H9 (cell line): Measurements from ENCODE around the gene PEX26. TPM values are rescaled to one million over a fixed set of nuclear protein-coding genes. Genes with fewer than 3 reads are reported as not detected.

Experiments used
- DNase-seq: peaks from one replicate; pipeline ENCODE4 v3.0.0-alpha.2; 2017
- H2AFZ ChIP-seq: one replicate; pipeline ENCODE4 v1.6.1; 2013; ENCODE audit warnings: mild to moderate bottlenecking, low read length, control low read depth, moderate library complexity
- H2AK5ac ChIP-seq: 2 replicates; pipeline ENCODE4 v1.6.1; 2013; ENCODE audit warnings: low read length, control low read depth, mixed read lengths; ENCODE audit not compliant: insufficient read length
- H2BK120ac ChIP-seq: one replicate; pipeline ENCODE4 v1.6.1; 2013; ENCODE audit warnings: low read depth, mild to moderate bottlenecking, low read length, control low read depth, inconsistent platforms; ENCODE audit not compliant: poor library complexity, severe bottlenecking
- H2BK12ac ChIP-seq: 2 replicates; pipeline ENCODE4 v1.6.1; 2013; ENCODE audit warnings: low read length, control low read depth, mixed read lengths, low read depth; ENCODE audit not compliant: insufficient read length
- H2BK15ac ChIP-seq: 2 replicates; pipeline ENCODE4 v1.6.1; 2013; ENCODE audit warnings: low read depth, low read length, control low read depth
- H2BK20ac ChIP-seq: one replicate; pipeline ENCODE4 v1.6.1; 2013; ENCODE audit warnings: low read depth, mild to moderate bottlenecking, low read length, control low read depth, inconsistent platforms; ENCODE audit not compliant: poor library complexity, severe bottlenecking
- H2BK5ac ChIP-seq: 2 replicates; pipeline ENCODE4 v1.6.1; 2013; ENCODE audit warnings: low read length, control low read depth, mixed read lengths; ENCODE audit not compliant: insufficient read length
- H3K14ac ChIP-seq: 2 replicates; pipeline ENCODE4 v1.6.1; 2013; ENCODE audit warnings: low read length, control low read depth; ENCODE audit not compliant: insufficient read depth
- H3K18ac ChIP-seq: 2 replicates; pipeline ENCODE4 v1.6.1; 2013; ENCODE audit warnings: low read depth, mild to moderate bottlenecking, mixed read lengths, low read length, control low read depth; ENCODE audit not compliant: insufficient read length
- H3K23ac ChIP-seq: 2 replicates; pipeline ENCODE4 v1.6.1; 2013; ENCODE audit warnings: low read length, control low read depth, mixed read lengths, low read depth; ENCODE audit not compliant: insufficient read length
- H3K23me2 ChIP-seq: 2 replicates; pipeline ENCODE4 v1.6.1; 2013; ENCODE audit warnings: low read depth, mild to moderate bottlenecking, mixed read lengths, low read length, control low read depth; ENCODE audit not compliant: insufficient read length, poor library complexity, severe bottlenecking
- H3K27ac ChIP-seq: 2 replicates; pipeline ENCODE4 v1.5.1; 2013; ENCODE audit warnings: low read length, control low read depth, mixed read lengths, low read depth; ENCODE audit not compliant: insufficient read length
- H3K27me3 ChIP-seq: 2 replicates; pipeline ENCODE4 v1.6.1; 2013; ENCODE audit warnings: low read length, control low read depth, inconsistent platforms; ENCODE audit not compliant: insufficient read depth
- H3K4ac ChIP-seq: 2 replicates; pipeline ENCODE4 v1.6.1; 2013; ENCODE audit warnings: low read depth, mild to moderate bottlenecking, control low read depth, inconsistent platforms, low read length, moderate library complexity
- H3K4me1 ChIP-seq: 2 replicates; pipeline ENCODE4 v1.6.1; 2013; ENCODE audit warnings: low read length, control low read depth, inconsistent platforms; ENCODE audit not compliant: insufficient read depth
- H3K4me2 ChIP-seq: 2 replicates; pipeline ENCODE4 v1.6.1; 2013; ENCODE audit warnings: low read length, control low read depth, mixed read lengths; ENCODE audit not compliant: insufficient read length, insufficient read depth
- H3K56ac ChIP-seq: 2 replicates; pipeline ENCODE4 v1.6.1; 2013; ENCODE audit warnings: low read depth, mild to moderate bottlenecking, mixed read lengths, low read length, control low read depth; ENCODE audit not compliant: insufficient read length
- H3K79me1 ChIP-seq: 2 replicates; pipeline ENCODE4 v1.6.1; 2013; ENCODE audit warnings: low read depth, mild to moderate bottlenecking, moderate library complexity, low read length, control low read depth, inconsistent platforms; ENCODE audit not compliant: insufficient read depth, poor library complexity, severe bottlenecking
- H3K79me2 ChIP-seq: 2 replicates; pipeline ENCODE4 v1.6.1; 2013; ENCODE audit warnings: low read length, control low read depth, inconsistent platforms; ENCODE audit not compliant: insufficient read depth
- H3K9ac ChIP-seq: 2 replicates; pipeline ENCODE4 v1.6.1; 2013; ENCODE audit warnings: low read length, control low read depth, mixed read lengths; ENCODE audit not compliant: insufficient read length; ENCODE audit errors: extremely low read depth
- H3K9me3 ChIP-seq: one replicate; pipeline ENCODE4 v1.6.1; 2013; ENCODE audit warnings: low read depth, low read length, inconsistent platforms; ENCODE audit not compliant: control insufficient read depth
- H3T11ph ChIP-seq: one replicate; pipeline ENCODE4 v1.6.1; 2013; ENCODE audit warnings: mild to moderate bottlenecking, low read length, control low read depth, inconsistent platforms
- H4K20me1 ChIP-seq: one replicate; pipeline ENCODE4 v1.6.1; 2013; ENCODE audit not compliant: control insufficient read depth, insufficient read length, insufficient read depth
- H4K5ac ChIP-seq: 2 replicates; pipeline ENCODE4 v1.6.1; 2013; ENCODE audit warnings: low read depth, mild to moderate bottlenecking, mixed read lengths, low read length, control low read depth; ENCODE audit not compliant: insufficient read length
- H4K8ac ChIP-seq: replicated peaks from 2 replicates; pipeline ENCODE4 v1.6.1; 2013; ENCODE audit warnings: low read length, control low read depth, mixed read lengths, low read depth; ENCODE audit not compliant: insufficient read length
- H4K91ac ChIP-seq: 2 replicates; pipeline ENCODE4 v1.6.1; 2013; ENCODE audit warnings: low read depth, mild to moderate bottlenecking, moderate library complexity, mixed read lengths, low read length, control low read depth; ENCODE audit not compliant: insufficient read length
- H3K27ac Mint-ChIP-seq, 3 experiments: 2 replicates in 2 of 3; 3 replicates in 1 of 3; pipeline ENCODE4 v1.8.0; 2020 to 2021; ENCODE audit warnings: mixed read lengths in 3 of 3, mild to moderate bottlenecking in 1 of 3, moderate library complexity in 1 of 3
- H3K27me3 Mint-ChIP-seq: 2 replicates; pipeline ENCODE4 v1.8.0; 2021; ENCODE audit warnings: low read depth, mild to moderate bottlenecking, moderate library complexity, mixed read lengths
- H3K36me3 Mint-ChIP-seq, 3 experiments: 2 replicates in 2 of 3; 3 replicates in 1 of 3; pipeline ENCODE4 v1.8.0; 2020 to 2021; ENCODE audit warnings: low read depth in 3 of 3, mixed read lengths in 3 of 3; ENCODE audit not compliant: insufficient read depth in 1 of 3
- H3K4me1 Mint-ChIP-seq, 2 experiments: 2 replicates each; pipeline ENCODE4 v1.8.0; 2020; ENCODE audit warnings: mixed read lengths in 2 of 2
- H3K4me3 Mint-ChIP-seq, 2 experiments: 2 replicates in 1 of 2; 3 replicates in 1 of 2; pipeline ENCODE4 v1.8.0; 2020 to 2021; ENCODE audit warnings: mild to moderate bottlenecking in 2 of 2, mixed read lengths in 2 of 2, moderate library complexity in 1 of 2
- H3K9me3 Mint-ChIP-seq, 2 experiments: 2 replicates in 1 of 2; 3 replicates in 1 of 2; pipeline ENCODE4 v1.8.0; 2020; ENCODE audit warnings: mild to moderate bottlenecking in 2 of 2, mixed read lengths in 2 of 2, moderate library complexity in 1 of 2
- WGBS: extraction: QIAGEN DNeasy Blood & Tissue Kit; methylation state at CpG from one replicate; pipeline ENCODE4 v1.1.7; 2013; ENCODE audit warnings: missing lambda C conversion rate, low lambda C conversion rate, mixed read lengths; ENCODE audit not compliant: insufficient read length; ENCODE audit errors: extremely low coverage; 5-methylcytosine and 5-hydroxymethylcytosine counted together
- total RNA-seq: library from RNA; stranded (reverse); gene quantifications from 2 replicates; pipeline ENCODE4 v1.2.1, GENCODE V29; 2021
- TF ChIP-seq, protein P1 (sequence below): fragments of 200-600 bp; sonication (generic); conservative IDR thresholded peaks from 3 replicates; pipeline ENCODE4 v1.8.0; 2021; ENCODE audit warnings: antibody characterized with exemption, mild to moderate bottlenecking

Gene PEX26
- total RNA-seq, 1 experiment from 2014 or later = 35.4 TPM

DNA sequence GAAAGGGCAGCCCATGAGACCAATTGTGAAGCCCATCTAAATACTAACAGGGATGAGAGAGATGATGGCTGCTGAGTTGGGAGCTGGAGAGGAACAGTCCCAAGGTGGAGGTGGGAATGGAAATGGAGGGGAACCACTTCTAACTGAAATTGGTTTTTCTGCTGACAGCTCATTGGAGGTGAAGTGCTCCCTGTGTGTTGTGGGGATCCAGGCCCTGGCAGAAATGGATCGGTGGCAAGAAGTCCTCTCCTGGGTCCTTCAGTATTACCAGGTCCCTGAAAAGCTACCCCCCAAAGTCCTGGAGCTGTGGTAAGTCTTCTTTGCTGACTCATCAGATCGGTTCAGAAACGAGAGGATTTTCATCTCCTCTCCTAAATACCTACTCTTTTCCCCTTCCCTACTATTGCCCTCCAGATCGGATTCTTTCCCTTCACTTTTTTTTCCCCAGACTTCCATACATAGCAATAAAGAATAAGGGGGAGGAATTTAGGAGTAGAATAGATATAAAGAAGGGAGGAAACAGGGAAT, 2.0 kb downstream of the PEX26 start:
- Histone ChIP-seq H3K4ac (no peak overlapping the region), H2BK20ac (no peak overlapping the region), H3K23me2 (peaks cover 5% of the 10 kb centered on the region), H3K18ac (no peak overlapping the region), H3K9me3 (no peaks in the 10 kb centered on the region), H2BK12ac (no peak overlapping the region), H4K91ac (no peak overlapping the region), H3K9ac (no peak overlapping the region), H3K79me2 (no peaks in the 10 kb centered on the region), H3K27ac (no peak overlapping the region), H2BK15ac (no peak overlapping the region), H3T11ph (no peak overlapping the region), H3K23ac (no peak overlapping the region), H3K14ac (no peak overlapping the region), H2BK5ac (no peak overlapping the region), H2BK120ac (no peak overlapping the region), H3K27me3 (no peaks in the 10 kb centered on the region), H3K79me1 (no peaks in the 10 kb centered on the region), H2AK5ac (no peak overlapping the region), H4K5ac (no peak overlapping the region), H2AFZ (no peak overlapping the region), H4K20me1 (no peaks in the 10 kb centered on the region), H3K56ac (no peak overlapping the region), H3K4me1 (no peaks in the 10 kb centered on the region), H3K4me2 (no peak overlapping the region), H4K8ac (no peak overlapping the region)
- no peak for DNase-seq
- peaks cover 15 to 17% of the 10 kb centered on the region in 2 experiments for H3K4me1 Mint-ChIP-seq
- H3K4me3 Mint-ChIP-seq = peak overlapping the region; percentile 52 to 97; a peak in 3 of 5 replicates
- TF ChIP-seq, protein P1, sequence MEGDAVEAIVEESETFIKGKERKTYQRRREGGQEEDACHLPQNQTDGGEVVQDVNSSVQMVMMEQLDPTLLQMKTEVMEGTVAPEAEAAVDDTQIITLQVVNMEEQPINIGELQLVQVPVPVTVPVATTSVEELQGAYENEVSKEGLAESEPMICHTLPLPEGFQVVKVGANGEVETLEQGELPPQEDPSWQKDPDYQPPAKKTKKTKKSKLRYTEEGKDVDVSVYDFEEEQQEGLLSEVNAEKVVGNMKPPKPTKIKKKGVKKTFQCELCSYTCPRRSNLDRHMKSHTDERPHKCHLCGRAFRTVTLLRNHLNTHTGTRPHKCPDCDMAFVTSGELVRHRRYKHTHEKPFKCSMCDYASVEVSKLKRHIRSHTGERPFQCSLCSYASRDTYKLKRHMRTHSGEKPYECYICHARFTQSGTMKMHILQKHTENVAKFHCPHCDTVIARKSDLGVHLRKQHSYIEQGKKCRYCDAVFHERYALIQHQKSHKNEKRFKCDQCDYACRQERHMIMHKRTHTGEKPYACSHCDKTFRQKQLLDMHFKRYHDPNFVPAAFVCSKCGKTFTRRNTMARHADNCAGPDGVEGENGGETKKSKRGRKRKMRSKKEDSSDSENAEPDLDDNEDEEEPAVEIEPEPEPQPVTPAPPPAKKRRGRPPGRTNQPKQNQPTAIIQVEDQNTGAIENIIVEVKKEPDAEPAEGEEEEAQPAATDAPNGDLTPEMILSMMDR = no peak
- no peaks in the 10 kb centered on the region for H3K9me3 Mint-ChIP-seq
- WGBS = no CpG with 5 or more reads among the region's 4 CpGs
- H3K27me3 Mint-ChIP-seq = no peaks in the 10 kb centered on the region
- no peak overlapping the region for H3K27ac Mint-ChIP-seq
- peaks cover 29 to 51% (median 40%) of the 10 kb centered on the region in 3 experiments for H3K36me3 Mint-ChIP-seq
